NCI-H2227 (cell line): ENCODE results near the gene ISM2.
A peak's percentile ranks its signal among the peaks of the same experiment; 100 is the strongest.

Experiments used
- DNase-seq: peaks from one replicate; lab custom pipeline; 2025; ENCODE audit not compliant: unreplicated experiment; lab: John Stamatoyannopoulos, UW

ISM2 gene

DNA sequence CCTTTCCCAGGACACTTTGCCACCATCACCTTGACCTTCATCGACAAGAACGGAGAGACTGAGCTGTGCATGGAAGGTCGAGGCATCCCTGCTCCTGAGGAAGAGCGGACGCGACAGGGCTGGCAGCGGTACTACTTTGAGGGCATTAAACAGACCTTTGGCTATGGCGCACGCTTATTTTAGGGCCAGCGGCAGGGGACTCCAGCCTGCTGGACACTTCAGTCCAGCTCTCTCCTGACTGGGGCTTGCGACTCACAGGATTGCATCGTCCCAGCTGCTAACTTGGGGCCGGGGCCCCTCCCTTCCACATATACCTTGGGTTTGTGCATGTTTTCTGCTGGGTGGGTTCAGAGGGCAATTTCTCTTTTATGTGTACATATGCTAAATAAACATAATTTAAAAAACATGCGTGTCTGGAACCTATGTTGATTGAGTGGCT is 29.5 kb downstream of the ISM2 start:
- DNase-seq: no peak

- DNase-seq: no peak
Observed at GRCh38 chr14:77467801-77468200, 30.8 kb downstream of the ISM2 start.

GRCh38 chr14:77459072-77459723 is 39.4 kb downstream of the ISM2 start:
- DNase-seq: peak; percentile 82

GRCh38 chr14:77458249-77458950 is 40.2 kb downstream of the ISM2 start:
- peak; percentile 62 for DNase-seq

DNA sequence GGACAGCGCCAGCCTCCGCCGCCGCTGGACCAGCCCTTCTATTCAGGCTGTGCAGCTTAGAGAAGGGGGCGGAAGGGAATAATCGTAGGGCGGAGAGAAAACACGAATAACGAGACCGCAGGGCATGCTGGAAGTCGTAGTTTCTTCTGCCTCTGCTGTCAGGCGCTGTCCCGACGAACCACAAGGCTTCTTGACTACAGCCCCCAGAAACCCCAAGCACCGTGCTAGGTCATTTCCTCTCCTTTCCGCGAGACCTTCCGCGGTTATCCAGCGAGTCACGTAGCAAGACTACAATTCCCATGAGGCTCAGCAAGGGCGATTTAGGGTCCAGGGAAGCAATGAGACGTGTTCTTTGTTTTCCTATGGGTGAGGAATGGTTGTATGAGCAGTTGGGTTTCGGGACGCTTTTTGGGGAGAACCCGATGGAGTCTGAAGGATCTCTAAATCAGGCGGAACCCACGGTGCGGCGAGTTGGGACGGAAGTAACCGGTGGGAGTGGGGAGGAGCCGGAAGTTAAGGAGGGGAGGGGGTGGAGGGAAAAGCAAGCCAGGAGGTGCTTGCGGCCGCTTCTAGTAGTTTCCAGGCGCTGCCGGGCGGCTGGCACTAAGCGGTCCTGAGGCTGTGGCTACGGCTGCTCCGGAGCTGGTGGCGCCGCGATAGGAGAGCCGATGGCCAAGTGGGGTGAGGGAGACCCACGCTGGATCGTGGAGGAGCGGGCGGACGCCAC is 40.9 kb downstream of the ISM2 start, which contains the start of the genes AHSA1 and VIPAS39:
TSS of gene AHSA1 (plus strand) at position 572 of the 727 bp plus-strand sequence. CDS start at position 669, 97 bp downstream.
TSS of gene VIPAS39 (minus strand) at position 80 of the 727 bp plus-strand sequence. CDS start 3,499 bp downstream, outside the sequence.
- peak; percentile 97 for DNase-seq

- peak; percentile 75 for DNase-seq
Observed at GRCh38 chr14:77457115-77457521, 41.5 kb downstream of the ISM2 start.

GRCh38 chr14:77455966-77456640 is 42.5 kb downstream of the ISM2 start:
- DNase-seq: peak; percentile 2

GRCh38 chr14:77442196-77442595 is 56.4 kb downstream of the ISM2 start:
- DNase-seq: no peak

- DNase-seq: no peak
Observed at GRCh38 chr14:77439861-77440260, 58.8 kb downstream of the ISM2 start.

DNA sequence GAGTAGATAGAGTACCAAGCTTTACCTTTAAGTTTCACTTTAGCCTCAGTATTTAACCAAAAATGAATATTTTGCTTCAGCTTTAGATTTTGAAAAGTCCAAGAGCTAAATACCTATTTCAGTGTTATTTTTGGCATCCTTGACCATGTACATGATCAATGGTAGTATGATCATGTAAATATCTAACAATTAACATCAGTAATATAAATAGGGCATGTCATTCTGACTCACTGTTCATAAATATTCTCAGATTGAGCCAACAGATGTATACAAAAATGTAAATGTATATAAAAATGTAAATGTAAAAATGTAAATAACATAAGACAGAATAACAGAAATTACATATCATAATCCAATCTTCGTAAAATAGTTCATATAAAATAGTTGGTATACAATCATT is 60.0 kb downstream of the ISM2 start:
- no peak for DNase-seq

DNA sequence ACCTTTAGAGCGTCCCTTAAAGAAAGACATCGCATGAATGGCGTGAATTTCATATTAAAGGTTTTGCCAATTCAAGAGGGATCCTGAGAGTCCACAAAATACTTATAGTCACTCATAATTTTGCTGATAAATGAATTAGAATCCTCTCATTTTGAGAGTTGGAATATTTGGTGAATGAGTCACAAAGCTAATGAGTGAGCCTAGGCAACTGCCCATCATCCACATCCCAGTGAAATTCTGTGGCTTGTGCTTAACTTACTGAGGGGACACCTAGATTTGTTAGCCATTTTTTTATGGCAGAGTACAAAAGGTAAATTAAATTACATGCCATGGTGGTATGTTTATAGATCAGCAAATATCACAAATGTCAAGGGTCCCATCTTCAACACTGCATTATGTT is 62.6 kb downstream of the ISM2 start:
- DNase-seq: no peak

- DNase-seq: no peak
Observed at GRCh38 chr14:77426396-77426795, 72.2 kb downstream of the ISM2 start.

- DNase-seq: no peak
Observed at GRCh38 chr14:77424862-77425261, 73.8 kb downstream of the ISM2 start.
